Left lung (tissue), 10 donors: ENCODE data around the gene ZC3H18. TPM values are rescaled to one million over a fixed set of nuclear protein-coding genes. Genes with fewer than 3 reads are reported as not detected.
A peak's percentile ranks its signal among the peaks of the same experiment; 100 is the strongest.

Source experiments
- ATAC-seq: fragments of 200-7000 bp; cut with Tn5 transposase; one replicate; pipeline ENCODE4 v1.9.1; 2020; ENCODE audit warnings: moderate library complexity
- DNase-seq, 4 donors: peaks; one replicate each; pipeline ENCODE4 v3.0.0-alpha.2; 2013 to 2020
- H3K27ac ChIP-seq, 2 donors: fragments of 200-600 bp; sonication (generic) in 1 of 2; one replicate each; pipeline versions ENCODE4 v1.5.0 to v1.8.0; 2020 to 2021
- H3K27me3 ChIP-seq, 2 donors: fragments of 200-600 bp; sonication (generic) in 1 of 2; one replicate each; pipeline versions ENCODE4 v1.5.0 to v1.8.0; 2020 to 2021
- H3K36me3 ChIP-seq, 2 donors: fragments of 200-600 bp; sonication (generic) in 1 of 2; one replicate each; pipeline versions ENCODE4 v1.5.0 to v1.8.0; 2020 to 2021
- H3K4me1 ChIP-seq, 2 donors: fragments of 200-600 bp; one replicate each; pipeline ENCODE4 v1.8.0; 2021
- H3K4me3 ChIP-seq, 2 donors: fragments of 200-600 bp; sonication (generic) in 1 of 2; one replicate each; pipeline versions ENCODE4 v1.5.0 to v1.8.0; 2020 to 2021; ENCODE audit warnings: mild to moderate bottlenecking in 1 of 2
- H3K9me3 ChIP-seq, 2 donors: fragments of 200-600 bp; sonication (generic) in 1 of 2; one replicate each; pipeline versions ENCODE4 v1.5.0 to v1.8.0; 2020 to 2021
- intact Hi-C, 2 donors: fragments of 100-400 bp; cut with DNase I; formaldehyde crosslinking; loops; one replicate each; pipeline versions ENCODE4 v1.11.2 to v1.14.2; 2022
- polyA plus RNA-seq, 6 donors: library from polyadenylated mRNA; unstranded; fragments of 120-200 nt; gene quantifications; one replicate each; pipeline ENCODE4 v1.2.1, GENCODE V29; 2013; ENCODE audit not compliant: insufficient read length in 6 of 6
- total RNA-seq, 2 donors: library from RNA; stranded (reverse); fragmentation: NEBNext Ultra II Directional; extraction: Animal tissue kit (Norgen Biotek cat#: 25700); gene quantifications; one replicate each; pipeline ENCODE4 v1.2.1, GENCODE V29; 2021
- TF ChIP-seq, protein P1 (sequence below), 2 donors: fragments of 200-600 bp; sonication (generic) in 1 of 2; IDR thresholded peaks; one replicate each; pipeline versions ENCODE4 v1.5.0 to v1.8.0; 2021; ENCODE audit warnings: antibody characterized with exemption in 2 of 2
- donor health status: DM: no; HTN: yes; CAD: no.
- donor health status: DM: no; HTN: no; CAD: no.

Gene ZC3H18
- total and polyA plus RNA-seq, 8 donors = 33.8 to 53.1 (median 38.5) TPM

- Histone ChIP-seq H3K4me1 (peaks cover 18 to 27% of the 10 kb centered on the region in 2 donors), H3K27me3 (no peaks in the 10 kb centered on the region), H3K27ac (peak overlapping the region; percentile 41 to 87), H3K36me3 (peaks cover 0 to 15% of the 10 kb centered on the region in 2 donors), H3K9me3 (no peaks in the 10 kb centered on the region), H3K4me3 (peak overlapping the region; percentile 72 to 87)
- peak in 1 of 4 donors; percentile 63 for DNase-seq
- ATAC-seq = no peak
- TF ChIP-seq, protein P1, sequence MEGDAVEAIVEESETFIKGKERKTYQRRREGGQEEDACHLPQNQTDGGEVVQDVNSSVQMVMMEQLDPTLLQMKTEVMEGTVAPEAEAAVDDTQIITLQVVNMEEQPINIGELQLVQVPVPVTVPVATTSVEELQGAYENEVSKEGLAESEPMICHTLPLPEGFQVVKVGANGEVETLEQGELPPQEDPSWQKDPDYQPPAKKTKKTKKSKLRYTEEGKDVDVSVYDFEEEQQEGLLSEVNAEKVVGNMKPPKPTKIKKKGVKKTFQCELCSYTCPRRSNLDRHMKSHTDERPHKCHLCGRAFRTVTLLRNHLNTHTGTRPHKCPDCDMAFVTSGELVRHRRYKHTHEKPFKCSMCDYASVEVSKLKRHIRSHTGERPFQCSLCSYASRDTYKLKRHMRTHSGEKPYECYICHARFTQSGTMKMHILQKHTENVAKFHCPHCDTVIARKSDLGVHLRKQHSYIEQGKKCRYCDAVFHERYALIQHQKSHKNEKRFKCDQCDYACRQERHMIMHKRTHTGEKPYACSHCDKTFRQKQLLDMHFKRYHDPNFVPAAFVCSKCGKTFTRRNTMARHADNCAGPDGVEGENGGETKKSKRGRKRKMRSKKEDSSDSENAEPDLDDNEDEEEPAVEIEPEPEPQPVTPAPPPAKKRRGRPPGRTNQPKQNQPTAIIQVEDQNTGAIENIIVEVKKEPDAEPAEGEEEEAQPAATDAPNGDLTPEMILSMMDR (IDR thresholded peaks at IDR 0.05) = no peak
- intact Hi-C loops = no loop called here
Observed at GRCh38 chr16:88568710-88569613, 1.2 kb upstream of the ZC3H18 start.

DNA sequence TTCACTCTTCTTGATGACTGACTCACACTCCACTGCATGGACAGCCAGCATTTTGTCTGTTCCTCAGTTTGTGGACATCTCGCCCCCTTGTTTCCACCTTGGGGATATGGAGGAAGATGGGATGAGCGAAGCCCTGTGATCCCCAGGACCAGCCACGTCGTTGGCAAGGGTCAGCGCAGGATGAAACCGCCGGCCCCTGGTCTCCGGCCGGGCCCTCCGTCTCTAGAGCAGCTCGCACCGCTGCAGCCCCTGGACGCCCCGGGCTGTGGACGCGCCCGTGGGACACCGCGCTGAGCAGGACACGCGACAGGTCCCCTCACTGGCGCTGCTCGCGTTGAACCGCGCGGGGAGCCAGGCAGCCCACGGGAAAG lies 604 bp upstream of the ZC3H18 start:
- H3K4me3 ChIP-seq = peak overlapping the region; percentile 72 to 87
- H3K27me3 ChIP-seq = no peaks in the 10 kb centered on the region
- DNase-seq (peak in 1 of 4 donors; percentile 87), ATAC-seq (peak; percentile 42)
- peaks cover 18 to 27% of the 10 kb centered on the region in 2 donors for H3K4me1 ChIP-seq
- TF ChIP-seq, protein P1 (IDR thresholded peaks at IDR 0.05) = no peak
- intact Hi-C loops = no loop called here
- H3K27ac ChIP-seq = peak overlapping the region; percentile 41 to 87
- H3K36me3 ChIP-seq = peaks cover 0 to 15% of the 10 kb centered on the region in 2 donors
- no peaks in the 10 kb centered on the region for H3K9me3 ChIP-seq

DNA sequence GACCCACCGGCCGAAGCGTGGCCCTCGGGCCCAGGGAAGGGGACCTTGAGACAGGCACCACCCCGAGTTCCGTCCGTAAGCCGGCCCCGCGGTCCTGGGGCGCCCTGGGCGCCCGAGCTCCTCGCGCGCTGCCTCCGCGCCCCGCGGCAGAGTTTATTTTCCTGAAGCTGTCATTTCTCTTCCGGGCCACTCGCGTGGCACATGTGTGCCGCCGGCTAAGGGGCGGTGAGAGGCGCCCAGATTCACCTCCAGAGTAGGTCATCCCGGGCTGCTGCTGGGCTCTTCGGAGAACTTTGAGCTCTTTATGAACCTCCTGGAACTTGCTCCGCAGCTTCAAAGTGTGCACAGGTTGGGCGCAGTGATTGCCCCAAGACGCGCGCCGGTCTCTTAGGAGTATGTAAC lies 489 bp downstream of the ZC3H18 start:
- H3K4me3 ChIP-seq = peak overlapping the region; percentile 72 to 87
- no peak for DNase-seq
- intact Hi-C loops = no loop called here
- no peaks in the 10 kb centered on the region for H3K27me3 ChIP-seq
- no peak for ATAC-seq
- peak overlapping the region; percentile 48 to 87 for H3K27ac ChIP-seq
- H3K9me3 ChIP-seq = no peaks in the 10 kb centered on the region
- TF ChIP-seq, protein P1 (IDR thresholded peaks at IDR 0.05) = no peak
- peaks cover 0 to 23% of the 10 kb centered on the region in 2 donors for H3K36me3 ChIP-seq
- H3K4me1 ChIP-seq = peaks cover 18 to 27% of the 10 kb centered on the region in 2 donors

GRCh38 chr16:88575251-88575650 lies 5.0 kb downstream of the ZC3H18 start:
- Histone ChIP-seq H3K4me3 (no peak overlapping the region), H3K4me1 (peaks cover 10 to 35% of the 10 kb centered on the region in 2 donors), H3K27me3 (no peaks in the 10 kb centered on the region), H3K9me3 (no peaks in the 10 kb centered on the region), H3K36me3 (peaks cover 0 to 67% of the 10 kb centered on the region in 2 donors), H3K27ac (no peak overlapping the region)
- TF ChIP-seq, protein P1 (IDR thresholded peaks at IDR 0.05) = no peak
- intact Hi-C loops = no loop called here
- no peak for ATAC-seq
- peak in 1 of 4 donors; percentile 22 for DNase-seq

GRCh38 chr16:88576307-88576706 lies 6.1 kb downstream of the ZC3H18 start:
- Histone ChIP-seq H3K4me3 (no peak overlapping the region), H3K36me3 (peaks cover 0 to 77% of the 10 kb centered on the region in 2 donors), H3K27ac (no peak overlapping the region), H3K27me3 (no peaks in the 10 kb centered on the region), H3K9me3 (no peaks in the 10 kb centered on the region), H3K4me1 (peaks cover 4 to 31% of the 10 kb centered on the region in 2 donors)
- intact Hi-C loops = no loop called here
- TF ChIP-seq, protein P1 (IDR thresholded peaks at IDR 0.05) = no peak
- DNase-seq (peak in 1 of 4 donors; percentile 41), ATAC-seq (peak; percentile 70)
